ENCODE results near the gene PLCL2. TPM values are rescaled to one million over a fixed set of nuclear protein-coding genes. Genes with fewer than 3 reads are reported as not detected.

Gene PLCL2
- total RNA-seq, 3 donors from 2014 or later (not counting 1 experiment from before 2014, with no cell fraction given), result 71.5 to 94.9 (median 84.7) TPM

GRCh38 chr3:16999161-16999560 lies 114.4 kb downstream of the PLCL2 start:
- peaks cover 25% of the 10 kb centered on the region for H3K4me1 ChIP-seq (ENCODE audit: control insufficient read depth, insufficient read depth, low read length)
- ATAC-seq (no peak), DNase-seq (no peak)
- TF ChIP-seq CTCF (IDR thresholded peaks at IDR 0.05), result no peak
- Mint-ChIP-seq H3K4me1 (peaks cover 91 to 93% of the 10 kb centered on the region in 2 donors), H3K4me3 (peak overlapping the region; percentile 15), H3K27ac (peak overlapping the region; percentile 74 to 88), H3K9me3 (peaks cover 0 to 6% of the 10 kb centered on the region in 2 donors), H3K36me3 (no peaks in the 10 kb centered on the region), H3K27me3 (ENCODE audit: low read depth in 2 of 2) (no peaks in the 10 kb centered on the region)
- H3K27ac ChIP-seq (ENCODE audit: low read length), result no peak overlapping the region
- WGBS (ENCODE audit: insufficient coverage), result 73% methylated on average over 2 of the region's 2 CpGs
- no peak overlapping the region for H3K4me3 ChIP-seq (ENCODE audit: low read length)
- no peaks in the 10 kb centered on the region for H3K27me3 ChIP-seq (ENCODE audit: control insufficient read depth, insufficient read depth, low read length)
- intact Hi-C loops (cut with micrococcal nuclease), result loop anchor here (5.0 to 10.0 kb wide), 3 partner anchors 33 to 156 kb away; no protein-coding TSS in a partner anchor
- H3K9me3 ChIP-seq (ENCODE audit: control insufficient read depth, insufficient read depth, low read length), result no peaks in the 10 kb centered on the region
- H3K36me3 ChIP-seq (ENCODE audit: control insufficient read depth, insufficient read depth, low read length), result no peaks in the 10 kb centered on the region

- Histone ChIP-seq H3K9me3 (ENCODE audit: control insufficient read depth, insufficient read depth, low read length) (no peaks in the 10 kb centered on the region), H3K36me3 (ENCODE audit: control insufficient read depth, insufficient read depth, low read length) (no peaks in the 10 kb centered on the region), H3K4me3 (ENCODE audit: low read length) (no peak overlapping the region), H3K27ac (ENCODE audit: low read length) (no peak overlapping the region), H3K4me1 (ENCODE audit: control insufficient read depth, insufficient read depth, low read length) (peaks cover 21% of the 10 kb centered on the region), H3K27me3 (ENCODE audit: control insufficient read depth, insufficient read depth, low read length) (no peaks in the 10 kb centered on the region)
- peaks cover 91 to 93% of the 10 kb centered on the region in 2 donors for H3K4me1 Mint-ChIP-seq
- H3K4me3 Mint-ChIP-seq, result no peak overlapping the region
- intact Hi-C loops (cut with micrococcal nuclease), result loop anchor here (5.0 to 10.0 kb wide), 3 partner anchors 32 to 155 kb away; no protein-coding TSS in a partner anchor
- peak overlapping the region; percentile 74 to 88 for H3K27ac Mint-ChIP-seq
- no peaks in the 10 kb centered on the region for H3K36me3 Mint-ChIP-seq
- peaks cover 0 to 6% of the 10 kb centered on the region in 2 donors for H3K9me3 Mint-ChIP-seq
- no peak for TF ChIP-seq CTCF (IDR thresholded peaks at IDR 0.05)
- ATAC-seq, result no peak
- no peak for DNase-seq
- H3K27me3 Mint-ChIP-seq (ENCODE audit: low read depth in 2 of 2), result no peaks in the 10 kb centered on the region
These were observed 115.1 kb downstream of the PLCL2 start for GRCh38 chr3:16999871-17000270.

GRCh38 chr3:17003457-17003856 lies 118.7 kb downstream of the PLCL2 start:
- no peak overlapping the region for H3K27ac ChIP-seq (ENCODE audit: low read length)
- Mint-ChIP-seq H3K27me3 (ENCODE audit: low read depth in 2 of 2) (no peaks in the 10 kb centered on the region), H3K4me1 (peaks cover 88 to 90% of the 10 kb centered on the region in 2 donors), H3K27ac (peak overlapping the region; percentile 69 to 87), H3K9me3 (peaks cover 0 to 6% of the 10 kb centered on the region in 2 donors), H3K36me3 (no peaks in the 10 kb centered on the region), H3K4me3 (no peak overlapping the region)
- TF ChIP-seq CTCF (IDR thresholded peaks at IDR 0.05), result no peak
- H3K9me3 ChIP-seq (ENCODE audit: control insufficient read depth, insufficient read depth, low read length), result no peaks in the 10 kb centered on the region
- intact Hi-C loops (cut with micrococcal nuclease), result no loop called here
- no peak overlapping the region for H3K4me3 ChIP-seq (ENCODE audit: low read length)
- ATAC-seq (no peak), DNase-seq (no peak)
- H3K27me3 ChIP-seq (ENCODE audit: control insufficient read depth, insufficient read depth, low read length), result no peaks in the 10 kb centered on the region
- H3K36me3 ChIP-seq (ENCODE audit: control insufficient read depth, insufficient read depth, low read length), result no peaks in the 10 kb centered on the region
- peaks cover 17% of the 10 kb centered on the region for H3K4me1 ChIP-seq (ENCODE audit: control insufficient read depth, insufficient read depth, low read length)
